ENCODE measurements around the gene ACAP2. TPM values are rescaled to one million over a fixed set of nuclear protein-coding genes. Genes with fewer than 3 reads are reported as not detected.

ACAP2 gene
- total RNA-seq, 1 donor: 91.1 TPM

GRCh38 chr3:195453236-195453635 lies 10.4 kb upstream of the ACAP2 start:
- no peak overlapping the region for H3K4me3 ChIP-seq (ENCODE audit: low read depth, low read length)
- DNase-seq (ENCODE audit: low read depth): no peak
- no peak for TF ChIP-seq CTCF (IDR thresholded peaks at IDR 0.05; ENCODE audit: insufficient read depth, low read depth, low read length)

- DNase-seq (ENCODE audit: low read depth): no peak
- TF ChIP-seq CTCF (IDR thresholded peaks at IDR 0.05; ENCODE audit: insufficient read depth, low read depth, low read length): no peak
- no peak overlapping the region for H3K4me3 ChIP-seq (ENCODE audit: low read depth, low read length)
These were observed 8.7 kb upstream of the ACAP2 start for GRCh38 chr3:195451373-195452015.

GRCh38 chr3:195450731-195451229 lies 8.0 kb upstream of the ACAP2 start:
- DNase-seq (ENCODE audit: low read depth): peak; percentile 96
- no peak for TF ChIP-seq CTCF (IDR thresholded peaks at IDR 0.05; ENCODE audit: insufficient read depth, low read depth, low read length)
- no peak overlapping the region for H3K4me3 ChIP-seq (ENCODE audit: low read depth, low read length)

- TF ChIP-seq CTCF (IDR thresholded peaks at IDR 0.05; ENCODE audit: insufficient read depth, low read depth, low read length): no peak
- no peak for DNase-seq (ENCODE audit: low read depth)
These were observed 5.5 kb upstream of the ACAP2 start for GRCh38 chr3:195448205-195448875.

GRCh38 chr3:195447201-195447600 lies 4.4 kb upstream of the ACAP2 start:
- no peak overlapping the region for H3K4me3 ChIP-seq (ENCODE audit: low read depth, low read length)
- no peak for DNase-seq (ENCODE audit: low read depth)
- no peak for TF ChIP-seq CTCF (IDR thresholded peaks at IDR 0.05; ENCODE audit: insufficient read depth, low read depth, low read length)

More at GRCh38 chr3:195448205-195448875, 5.5 kb upstream of the ACAP2 start:
- no peak overlapping the region for H3K4me3 ChIP-seq (ENCODE audit: low read depth, low read length)

- no peak for TF ChIP-seq CTCF (IDR thresholded peaks at IDR 0.05; ENCODE audit: insufficient read depth, low read depth, low read length)
- DNase-seq (ENCODE audit: low read depth): no peak
- H3K4me3 ChIP-seq (ENCODE audit: low read depth, low read length): no peak overlapping the region
These were observed 3.5 kb upstream of the ACAP2 start for GRCh38 chr3:195446359-195446758.

Data from fibroblast of villous mesenchyme (primary cell).